OCI-LY1 (cell line): ENCODE measurements around the gene ITCH.

Experiments
- CTCF ChIP-seq: fragments of 200-600 bp; sonication (generic), shearing (Covaris generic); IDR thresholded peaks from 2 replicates; pipeline ENCODE4 v1.5.1; 2017; ENCODE audit warnings: mild to moderate bottlenecking, antibody characterized with exemption, low read length, moderate library complexity, mixed read lengths
- EZH2 ChIP-seq: fragments of 200-600 bp; sonication (generic), shearing (Covaris generic); IDR thresholded peaks from 2 replicates; pipeline ENCODE4 v1.8.0; 2017; ENCODE audit warnings: borderline replicate concordance, mixed run types, mild to moderate bottlenecking, antibody characterized with exemption, low read length, moderate library complexity, mixed read lengths

GRCh38 chr20:34362502-34363061 lies 491 bp upstream of the ITCH start:
- no peak for TF ChIP-seq CTCF
- no peak for TF ChIP-seq EZH2
